Erythroblast (primary cell): ENCODE data around the gene DISP3.

Experiments
- DNase-seq, 2 experiments: peaks; one replicate each; lab custom pipeline; 2025; lab: John Stamatoyannopoulos, UW
- GATA1 ChIP-seq: IDR thresholded peaks from 2 replicates; pipeline ENCODE4 v1.6.1; 2011; ENCODE audit warnings: low read depth, mild to moderate bottlenecking, control low read depth, low read length, moderate library complexity
- POLR2A ChIP-seq: IDR thresholded peaks from 2 replicates; pipeline ENCODE4 v1.6.1; 2011; ENCODE audit warnings: mild to moderate bottlenecking, low read length

Gene DISP3

DNA sequence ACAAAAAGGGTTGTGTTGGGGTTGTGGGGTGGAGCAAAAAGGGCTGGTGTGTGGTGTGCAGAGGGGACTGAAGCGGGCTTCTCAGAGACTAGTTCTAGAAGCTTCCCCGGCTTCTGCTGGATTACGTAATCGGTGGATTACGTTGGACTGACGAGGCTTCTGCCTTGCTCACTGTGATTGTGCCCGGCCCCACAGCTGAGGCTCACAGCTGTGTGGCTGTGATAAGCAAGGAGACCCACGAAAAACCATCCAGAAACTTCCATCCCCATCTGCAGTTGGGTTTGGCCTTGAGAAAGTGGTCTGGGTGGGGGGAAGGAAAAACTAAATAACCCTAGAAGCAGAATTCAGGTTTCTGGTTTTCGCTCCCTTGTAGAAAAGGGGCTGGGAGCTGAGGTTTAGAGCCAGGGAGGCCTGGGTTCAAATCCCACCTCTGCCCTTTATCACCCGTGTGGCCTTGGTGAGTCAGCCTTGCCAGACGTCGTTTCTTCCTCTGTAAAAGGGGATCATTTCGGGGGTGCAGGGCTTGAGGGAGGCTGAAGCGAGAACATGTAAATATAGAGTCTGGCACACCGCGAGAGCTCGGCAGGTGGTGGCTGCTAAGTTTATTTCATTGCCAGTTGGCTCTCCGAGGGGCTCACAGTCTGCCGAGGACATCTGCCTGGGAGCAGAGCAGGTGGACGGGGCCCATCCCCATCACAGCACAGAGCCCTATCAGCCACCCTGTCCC, 30.4 kb upstream of the DISP3 start:
- TF ChIP-seq POLR2A: no peak
- TF ChIP-seq GATA1: no peak

DNA sequence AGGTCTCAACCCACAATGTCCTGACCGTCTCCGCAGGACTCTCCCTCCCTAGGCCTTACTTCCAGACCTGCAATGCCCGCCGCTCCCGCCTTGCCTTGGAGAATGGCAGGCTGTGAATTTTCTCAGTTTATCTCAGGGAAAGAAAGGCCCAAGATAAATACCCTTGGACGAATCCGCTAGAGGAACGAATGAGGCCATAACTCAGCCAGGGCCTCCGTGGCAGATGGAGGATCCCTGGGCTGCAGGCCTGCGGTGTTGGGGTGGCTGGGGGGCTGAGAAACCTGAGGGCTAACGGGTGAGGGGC, 29.9 kb upstream of the DISP3 start:
- no peak for DNase-seq
- TF ChIP-seq GATA1: no peak
- TF ChIP-seq POLR2A: no peak

More for the DNA sequence above, 30.4 kb upstream of the DISP3 start:
- peak; percentile 19 to 65 for DNase-seq

DNA sequence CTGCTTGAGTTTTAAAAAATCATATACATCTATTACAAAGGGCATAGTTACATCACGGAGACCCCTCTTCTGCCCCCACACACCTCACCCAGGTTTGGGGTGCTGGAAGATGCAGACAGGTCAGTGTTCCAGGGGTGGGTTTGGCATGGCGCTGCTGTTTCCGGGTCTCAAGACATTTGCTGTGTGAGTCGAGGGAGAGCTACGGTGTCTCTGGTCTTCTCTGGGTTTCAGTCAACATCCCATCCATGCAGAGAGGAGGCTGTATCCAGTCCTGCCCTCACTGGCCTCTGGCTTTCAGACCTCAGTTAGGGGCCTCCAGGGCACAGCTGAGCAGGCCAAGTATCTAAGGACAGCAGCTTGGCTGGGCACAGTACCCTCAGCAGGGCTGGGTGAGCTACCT, 28.6 kb upstream of the DISP3 start:
- no peak for DNase-seq
- TF ChIP-seq POLR2A (no peak), GATA1 (no peak)

DNA sequence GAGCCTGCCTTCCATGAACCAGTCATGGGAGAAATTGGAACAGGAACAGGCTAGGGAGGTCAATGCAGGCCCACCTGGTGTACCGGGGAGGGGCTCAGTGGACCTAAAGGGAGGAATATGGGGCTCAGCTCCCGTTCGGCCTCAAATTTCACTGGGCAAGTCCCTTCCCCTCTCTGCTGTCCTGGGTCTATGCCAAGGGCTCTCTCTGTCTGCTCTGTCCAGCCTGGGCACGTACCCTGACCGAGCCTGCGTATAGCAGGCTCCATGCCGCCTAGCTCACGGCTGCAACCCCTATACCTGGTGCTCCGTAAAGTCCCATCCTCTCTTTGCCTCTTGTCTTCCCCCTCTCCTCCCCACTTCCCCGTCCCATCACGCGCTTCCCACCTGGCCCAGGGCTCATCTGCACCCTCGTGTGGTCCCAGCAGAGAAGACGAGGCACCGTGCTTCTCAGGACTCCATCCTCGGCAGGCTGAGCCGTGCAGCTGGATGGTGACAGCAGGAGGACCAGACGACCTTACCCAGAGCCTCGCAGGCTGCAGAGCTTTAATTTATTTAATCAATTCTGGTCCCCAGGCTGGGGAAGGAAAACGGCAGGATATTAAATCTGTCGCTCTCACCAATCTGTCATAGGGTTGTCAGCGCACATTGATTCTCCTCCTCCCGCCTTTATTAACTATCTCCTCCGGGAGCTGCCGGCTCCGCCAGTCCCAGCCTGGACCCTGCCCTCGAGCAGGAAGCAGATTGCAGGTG, 25.0 kb upstream of the DISP3 start:
- TF ChIP-seq POLR2A: no peak
- no peak for TF ChIP-seq GATA1
- no peak for DNase-seq

DNA sequence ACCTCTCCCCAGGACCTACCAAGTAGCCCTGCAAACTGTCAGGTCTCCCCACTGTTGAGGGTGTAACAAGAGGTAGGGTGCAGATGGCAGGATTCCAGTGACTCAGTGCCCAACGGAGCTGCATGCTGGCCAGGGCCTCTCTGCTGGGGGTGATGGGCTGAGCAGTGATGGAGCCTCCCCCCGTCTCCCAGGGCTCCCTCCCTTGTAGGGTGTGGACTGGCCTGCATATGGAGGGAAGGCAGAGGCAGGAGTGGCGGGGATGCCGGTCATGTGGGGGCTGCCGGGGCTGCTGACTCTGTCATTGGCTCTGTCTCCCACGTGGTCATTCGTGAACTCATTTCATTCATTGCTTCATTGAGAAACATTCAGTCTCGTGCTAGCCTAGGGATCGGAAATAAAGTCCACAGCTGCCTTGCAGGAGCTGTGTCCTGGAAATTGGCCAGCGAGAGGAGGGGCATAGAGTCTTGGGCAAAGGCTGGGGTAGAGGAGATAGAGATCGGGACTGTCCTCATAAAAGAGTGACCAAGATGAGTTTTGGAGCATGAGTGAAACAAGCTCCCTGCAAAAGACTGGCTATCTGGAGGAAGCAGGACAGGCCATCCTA, 22.9 kb upstream of the DISP3 start:
- TF ChIP-seq POLR2A (no peak), GATA1 (no peak)
- no peak for DNase-seq

DNA sequence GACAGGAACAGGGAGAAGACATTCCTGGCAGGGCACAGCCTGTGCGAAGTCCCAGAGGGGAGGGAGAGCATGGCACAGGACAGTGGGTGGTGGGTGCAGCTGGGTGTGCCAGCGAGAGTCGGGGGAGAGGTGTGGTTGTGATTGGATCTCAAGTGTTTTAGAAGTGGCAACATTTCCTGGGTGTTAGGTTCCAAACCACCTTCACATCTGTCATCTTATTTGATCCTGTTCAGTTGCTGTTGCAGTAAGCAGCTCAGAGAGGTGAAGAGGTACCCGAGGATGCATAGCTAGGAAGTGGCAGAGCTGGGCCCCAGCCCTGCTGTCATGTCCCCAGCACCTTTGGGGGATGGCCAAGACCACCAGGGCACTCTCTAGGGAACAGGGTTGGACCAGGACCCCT, 22.0 kb upstream of the DISP3 start:
- TF ChIP-seq GATA1 (no peak), POLR2A (no peak)
- no peak for DNase-seq

DNA sequence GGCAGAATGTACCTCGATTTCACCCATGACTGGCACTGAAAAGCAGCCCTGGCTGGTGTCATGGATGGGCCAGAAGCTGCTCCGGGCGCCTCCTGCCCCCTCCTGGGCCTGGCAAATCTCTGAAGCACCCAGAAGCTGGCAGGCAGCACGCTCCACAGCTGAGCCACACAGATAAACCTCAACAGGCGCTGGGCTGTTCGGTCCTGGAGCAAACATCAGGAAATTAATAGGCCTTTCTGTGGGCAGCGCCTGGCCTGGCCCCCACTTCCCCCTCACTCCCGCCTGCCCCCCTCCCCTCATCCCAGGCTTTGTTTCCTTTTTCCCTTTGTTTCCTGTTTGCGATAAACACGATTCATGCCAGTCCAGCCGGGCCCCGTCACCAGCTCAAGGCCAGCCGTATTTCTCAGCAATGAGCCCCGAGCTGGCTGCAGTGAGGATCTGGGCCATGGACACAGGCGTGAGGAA, 20.1 kb upstream of the DISP3 start:
- no peak for DNase-seq
- TF ChIP-seq POLR2A: no peak
- TF ChIP-seq GATA1: no peak

DNA sequence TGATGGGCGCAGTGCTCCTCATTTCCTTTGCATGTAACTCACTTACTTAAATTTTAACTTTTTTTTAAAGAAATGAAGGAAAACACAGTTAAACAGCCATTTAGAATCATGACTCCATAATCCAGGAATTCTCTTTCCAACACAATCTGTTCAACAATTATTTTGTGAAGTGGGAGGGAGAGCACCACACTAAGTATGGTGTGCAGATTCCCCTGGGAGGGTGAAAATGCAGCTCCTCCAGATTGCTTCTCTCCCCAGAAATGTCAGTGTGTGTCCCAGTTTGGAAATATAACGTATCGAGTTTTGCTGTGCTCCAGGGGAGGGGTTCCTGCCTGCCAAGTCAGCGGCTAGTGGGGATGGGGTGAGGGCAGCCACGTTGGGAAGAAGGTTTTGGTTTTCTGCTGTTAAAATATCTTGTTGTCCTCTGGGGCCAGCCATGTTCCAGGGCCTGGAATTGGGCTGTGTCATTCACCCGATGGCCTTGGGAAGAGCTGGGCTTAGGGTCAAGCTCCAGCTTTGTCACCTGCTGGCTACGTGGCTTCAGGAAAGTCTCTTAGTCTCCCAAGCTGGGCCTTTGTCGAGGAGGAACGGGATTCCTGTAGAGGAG, 17.3 kb upstream of the DISP3 start:
- DNase-seq: no peak
- TF ChIP-seq GATA1 (no peak), POLR2A (no peak)

DNA sequence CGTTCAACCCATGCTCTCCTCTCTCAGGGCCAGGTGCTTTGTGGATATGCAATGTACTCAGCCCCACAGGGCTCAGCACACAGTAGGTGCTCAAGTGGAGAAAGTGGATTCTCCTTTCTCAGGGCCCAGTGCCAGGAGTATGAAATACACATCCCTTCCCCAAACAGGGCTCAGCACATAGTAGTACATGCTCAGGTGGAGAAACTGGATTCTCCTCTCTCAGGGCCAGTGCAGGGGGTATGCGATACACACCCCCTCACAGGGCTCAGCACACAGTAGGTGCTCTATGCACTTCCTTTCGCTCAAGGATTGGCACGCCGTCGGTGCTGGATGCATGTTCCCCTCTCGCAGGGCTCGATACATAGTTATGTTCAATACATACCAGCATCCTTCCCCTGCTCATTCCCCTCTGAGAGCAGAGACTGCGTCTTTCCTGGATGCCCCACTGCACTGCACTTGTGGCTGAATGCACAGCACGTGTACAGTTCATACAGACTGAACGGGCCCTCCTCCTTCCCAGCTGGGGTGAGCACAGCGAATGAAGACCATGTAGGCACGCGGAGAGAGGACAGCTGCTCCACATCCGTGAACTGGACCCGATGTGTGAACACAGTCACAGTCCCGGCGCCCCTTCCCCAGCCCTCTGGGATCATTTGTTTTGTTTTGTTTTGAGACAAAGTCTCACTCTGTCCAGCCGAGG, 16.6 kb upstream of the DISP3 start:
- DNase-seq: no peak
- TF ChIP-seq POLR2A (no peak), GATA1 (no peak)

DNA sequence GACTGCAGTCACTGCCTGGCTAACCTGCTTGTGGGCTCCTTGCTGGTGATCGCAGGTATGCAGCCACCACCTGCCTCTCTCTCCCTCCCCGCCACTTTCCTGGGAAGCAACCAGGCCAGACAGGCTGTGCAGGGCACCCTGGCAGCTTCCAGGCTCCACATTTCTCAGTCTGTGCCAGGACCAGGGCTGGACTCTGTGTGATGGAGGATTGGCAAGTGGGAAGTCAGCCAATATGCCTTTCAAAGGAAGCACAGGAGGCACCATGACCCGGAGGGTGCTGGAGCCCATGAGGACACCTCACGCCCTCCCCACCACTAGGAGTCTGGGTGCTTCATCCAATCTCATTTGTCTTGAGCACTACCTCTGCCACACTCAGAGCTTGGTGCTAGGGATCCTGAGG, 15.8 kb upstream of the DISP3 start:
- TF ChIP-seq POLR2A: no peak
- TF ChIP-seq GATA1: no peak

DNA sequence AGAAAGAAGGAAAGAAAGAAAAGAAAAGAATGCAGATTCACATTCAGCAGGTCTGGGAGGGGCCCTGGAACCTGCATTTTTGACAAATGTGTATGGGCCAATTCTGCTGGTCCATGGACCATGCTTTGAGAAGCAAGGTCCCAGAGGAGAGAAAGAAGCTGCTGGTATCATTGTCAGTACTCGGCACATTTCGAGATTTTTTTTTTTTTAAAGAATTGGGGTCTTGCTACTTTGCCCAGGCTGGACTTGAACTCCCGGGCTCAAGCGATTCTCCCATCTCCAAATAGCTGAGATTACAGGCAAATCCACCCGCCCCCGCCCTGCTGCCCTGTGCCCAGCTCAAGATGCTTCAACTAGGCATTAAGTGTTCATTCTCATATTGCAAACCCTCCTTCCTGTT, 13.6 kb upstream of the DISP3 start:
- DNase-seq: no peak
- no peak for TF ChIP-seq POLR2A
- no peak for TF ChIP-seq GATA1

More for the DNA sequence above, 15.8 kb upstream of the DISP3 start:
- no peak for DNase-seq

DNA sequence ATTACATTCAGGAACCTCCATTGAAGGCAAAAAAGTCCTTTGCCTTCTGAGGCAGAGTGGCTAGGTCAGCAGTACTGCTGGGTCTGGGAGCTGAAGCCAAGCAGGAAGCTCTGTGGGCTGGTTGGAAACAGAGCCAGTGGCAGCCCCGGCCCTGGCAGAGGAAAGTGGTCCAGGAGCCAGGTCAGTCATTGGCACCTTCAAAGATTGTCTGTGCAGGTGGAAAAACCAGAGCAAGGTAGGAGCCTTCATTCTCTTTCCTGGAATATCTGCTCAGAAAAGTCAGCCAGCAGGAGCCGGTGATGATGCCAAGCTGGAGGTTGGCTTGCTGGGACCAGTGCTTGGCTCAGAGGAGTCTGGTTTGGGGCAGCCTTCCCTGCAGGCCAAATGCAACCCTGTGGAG, 12.5 kb upstream of the DISP3 start:
- DNase-seq: no peak
- TF ChIP-seq GATA1: no peak
- TF ChIP-seq POLR2A: no peak

DNA sequence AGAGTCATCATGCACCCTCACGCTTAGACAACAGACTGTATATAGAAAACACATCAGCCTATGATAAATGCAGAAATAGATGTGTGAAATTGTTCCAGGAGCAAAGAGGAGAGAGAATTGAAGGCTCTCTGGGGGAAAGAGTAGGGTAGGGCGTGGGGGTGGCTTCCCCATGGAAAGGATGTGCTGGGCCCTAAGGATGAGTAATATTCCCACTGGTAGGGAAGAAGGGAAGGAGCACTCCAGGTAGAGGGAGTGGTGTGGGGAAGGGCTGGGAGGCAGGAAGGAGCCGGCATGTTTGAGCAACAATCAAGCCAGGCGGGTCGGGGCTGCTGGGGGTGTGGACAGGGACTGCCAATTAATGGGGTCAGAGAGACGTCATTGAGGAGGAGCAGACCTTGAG, 10.1 kb upstream of the DISP3 start:
- TF ChIP-seq GATA1 (no peak), POLR2A (no peak)
- DNase-seq: no peak
